DMS53 treated with DMSO at 0.1 percent for 48 hours (cell line): Measurements from ENCODE around the gene SLC40A1.
A peak's percentile ranks its signal among the peaks of the same experiment; 100 is the strongest.

Experiments used
- DNase-seq: peaks from one replicate; lab custom pipeline; 2025; ENCODE audit not compliant: unreplicated experiment; lab: John Stamatoyannopoulos, UW

Gene SLC40A1, protein sequence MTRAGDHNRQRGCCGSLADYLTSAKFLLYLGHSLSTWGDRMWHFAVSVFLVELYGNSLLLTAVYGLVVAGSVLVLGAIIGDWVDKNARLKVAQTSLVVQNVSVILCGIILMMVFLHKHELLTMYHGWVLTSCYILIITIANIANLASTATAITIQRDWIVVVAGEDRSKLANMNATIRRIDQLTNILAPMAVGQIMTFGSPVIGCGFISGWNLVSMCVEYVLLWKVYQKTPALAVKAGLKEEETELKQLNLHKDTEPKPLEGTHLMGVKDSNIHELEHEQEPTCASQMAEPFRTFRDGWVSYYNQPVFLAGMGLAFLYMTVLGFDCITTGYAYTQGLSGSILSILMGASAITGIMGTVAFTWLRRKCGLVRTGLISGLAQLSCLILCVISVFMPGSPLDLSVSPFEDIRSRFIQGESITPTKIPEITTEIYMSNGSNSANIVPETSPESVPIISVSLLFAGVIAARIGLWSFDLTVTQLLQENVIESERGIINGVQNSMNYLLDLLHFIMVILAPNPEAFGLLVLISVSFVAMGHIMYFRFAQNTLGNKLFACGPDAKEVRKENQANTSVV

DNA sequence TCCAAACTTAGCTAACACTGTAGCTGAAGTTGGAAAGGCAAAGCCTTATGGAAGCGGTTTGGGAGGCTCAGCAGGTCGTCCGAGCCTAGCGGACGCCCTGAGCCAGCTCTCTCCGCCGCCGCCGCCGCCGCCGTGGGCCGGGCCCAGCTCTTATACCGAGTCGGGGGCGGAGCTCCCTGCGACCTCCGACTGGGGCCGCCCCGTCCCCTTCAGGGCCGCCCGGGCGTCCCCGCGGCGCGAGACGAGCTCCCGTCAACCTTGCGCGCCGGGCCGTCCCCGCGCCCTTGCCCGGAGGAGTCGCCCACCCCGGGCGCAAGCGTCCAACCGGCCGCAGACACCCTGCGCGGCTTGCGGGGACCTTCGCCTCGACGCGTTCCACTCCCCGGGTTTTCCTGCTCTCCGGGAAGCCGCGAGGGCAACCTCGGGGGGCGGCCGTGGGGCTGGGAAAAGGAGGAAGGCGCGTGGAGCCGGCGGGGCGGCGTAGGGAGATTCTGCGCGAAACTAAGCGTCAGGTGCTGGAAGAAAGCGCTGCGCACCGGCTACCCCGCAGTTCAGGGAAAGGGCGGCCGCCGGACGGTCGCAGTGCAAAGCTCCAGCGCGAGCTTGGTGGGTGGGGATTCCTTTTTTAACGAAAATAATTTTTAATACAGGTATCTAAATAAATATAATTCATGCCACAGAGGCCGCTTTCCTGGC lies at the start of gene SLC40A1:
TSS of gene SLC40A1 (minus strand) at position 129 of the 696 bp plus-strand sequence. CDS start 326 bp downstream, outside the sequence.
- peak; percentile 84 for DNase-seq

DNA sequence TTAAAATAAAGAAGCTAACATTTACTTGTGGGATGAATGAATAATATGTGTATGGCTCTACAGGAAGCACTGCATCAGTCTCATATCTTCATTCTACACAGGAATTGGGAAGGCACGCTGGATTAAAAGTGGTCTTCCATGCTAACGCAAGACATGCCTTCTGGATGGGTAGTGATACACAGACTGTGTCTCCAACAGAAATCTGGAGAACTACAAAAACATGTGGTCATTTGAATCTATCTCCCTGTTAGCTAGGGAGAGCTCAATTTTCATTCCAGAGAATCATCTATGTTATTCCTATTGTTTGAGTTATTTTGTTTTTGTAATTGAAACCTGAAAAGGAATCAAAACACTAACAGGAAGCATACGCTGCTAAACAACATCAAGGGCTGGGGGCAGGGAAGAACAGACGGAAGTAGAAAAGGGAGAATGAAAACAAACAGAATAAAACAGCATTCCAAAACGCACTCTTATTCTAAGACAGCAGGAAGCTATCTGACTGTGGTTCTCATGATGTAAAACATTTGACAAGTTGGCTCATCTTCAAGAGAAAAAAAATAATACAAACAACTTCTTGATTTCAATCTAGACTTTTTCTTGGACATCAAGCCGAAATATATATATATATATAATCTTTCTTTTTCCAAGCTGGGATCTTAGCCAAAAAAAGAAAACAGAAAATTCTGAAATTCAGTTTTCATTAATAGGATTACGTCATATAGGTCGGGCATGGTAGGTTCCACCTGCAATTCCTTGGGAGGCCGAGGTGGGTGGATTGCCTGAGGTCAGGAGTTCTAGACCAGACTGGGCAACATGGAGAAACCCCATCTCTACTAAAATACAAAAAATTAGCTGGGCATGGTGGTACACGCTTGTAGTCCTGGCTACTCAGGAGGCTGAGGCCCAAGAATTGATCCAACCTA lies 49.2 kb upstream of the SLC40A1 start:
- no peak for DNase-seq

DNA sequence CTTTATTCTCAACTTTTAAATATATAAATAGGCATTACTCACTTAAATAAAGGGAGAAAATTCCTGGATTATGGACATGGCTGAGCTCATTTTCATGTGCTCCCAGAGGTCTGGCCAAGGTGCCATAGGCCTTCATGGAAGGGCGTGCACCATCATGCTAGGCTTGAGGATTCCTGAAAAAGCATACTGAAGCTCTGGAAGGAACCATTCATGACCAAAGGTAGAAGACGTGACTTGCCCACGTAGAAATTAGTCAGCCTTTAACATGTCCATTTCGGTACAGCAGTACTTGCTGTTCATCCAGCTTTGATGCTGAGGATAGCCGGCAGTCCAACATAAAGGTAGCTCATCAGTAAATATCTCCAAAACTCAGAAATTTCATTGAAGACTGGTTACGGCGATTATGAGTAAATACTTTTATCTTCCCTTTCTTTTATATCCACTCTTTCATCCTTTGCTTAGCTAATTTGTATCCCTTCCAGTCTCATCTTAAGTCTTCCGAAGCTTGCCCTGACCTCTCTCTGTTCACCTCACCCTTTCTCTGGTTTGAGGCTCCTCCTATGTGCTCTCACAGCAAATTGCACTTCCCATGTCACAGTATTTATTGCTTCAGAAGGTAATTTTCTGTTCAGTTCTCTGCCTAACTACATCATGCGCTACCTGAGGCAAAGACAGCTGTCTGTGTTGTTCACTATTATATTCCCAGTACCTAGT lies 48.4 kb upstream of the SLC40A1 start:
- no peak for DNase-seq

DNA sequence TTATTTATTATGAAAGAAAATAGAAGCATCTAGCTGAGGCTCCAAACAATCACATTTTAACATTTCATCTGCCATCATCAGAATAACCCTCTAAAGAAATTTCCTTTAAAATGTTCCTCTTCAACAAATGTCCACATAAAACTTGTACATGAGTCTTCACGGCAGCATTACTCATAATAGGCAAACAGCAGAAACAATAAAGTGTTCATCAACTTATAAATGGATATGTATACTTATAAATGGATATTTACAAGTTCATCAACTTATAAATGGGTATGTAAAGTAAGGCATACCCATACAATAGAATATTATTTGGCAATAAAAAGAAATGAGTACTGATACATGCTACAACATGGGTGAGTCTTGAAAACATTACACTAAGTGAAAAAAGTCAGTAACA lies 47.2 kb upstream of the SLC40A1 start:
- DNase-seq: no peak

DNA sequence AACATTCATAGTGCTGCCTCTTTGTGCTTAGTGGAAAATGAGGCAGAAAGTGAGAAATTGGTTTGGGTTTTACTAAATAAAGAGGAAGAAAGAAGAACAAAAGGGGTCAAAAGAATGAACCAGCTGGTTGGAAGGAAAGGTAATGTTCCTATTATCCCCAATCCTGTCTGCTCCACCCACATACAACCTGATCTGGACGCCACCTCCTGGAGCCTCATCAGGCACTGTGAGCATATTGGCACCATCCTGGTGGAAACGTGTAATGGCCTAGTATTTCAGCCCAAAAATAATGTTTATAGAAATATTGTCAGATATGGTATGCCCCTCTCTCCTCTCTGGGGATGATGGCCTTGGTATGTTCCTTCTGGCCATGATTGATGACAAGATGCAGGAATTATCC lies 45.0 kb upstream of the SLC40A1 start:
- no peak for DNase-seq

DNA sequence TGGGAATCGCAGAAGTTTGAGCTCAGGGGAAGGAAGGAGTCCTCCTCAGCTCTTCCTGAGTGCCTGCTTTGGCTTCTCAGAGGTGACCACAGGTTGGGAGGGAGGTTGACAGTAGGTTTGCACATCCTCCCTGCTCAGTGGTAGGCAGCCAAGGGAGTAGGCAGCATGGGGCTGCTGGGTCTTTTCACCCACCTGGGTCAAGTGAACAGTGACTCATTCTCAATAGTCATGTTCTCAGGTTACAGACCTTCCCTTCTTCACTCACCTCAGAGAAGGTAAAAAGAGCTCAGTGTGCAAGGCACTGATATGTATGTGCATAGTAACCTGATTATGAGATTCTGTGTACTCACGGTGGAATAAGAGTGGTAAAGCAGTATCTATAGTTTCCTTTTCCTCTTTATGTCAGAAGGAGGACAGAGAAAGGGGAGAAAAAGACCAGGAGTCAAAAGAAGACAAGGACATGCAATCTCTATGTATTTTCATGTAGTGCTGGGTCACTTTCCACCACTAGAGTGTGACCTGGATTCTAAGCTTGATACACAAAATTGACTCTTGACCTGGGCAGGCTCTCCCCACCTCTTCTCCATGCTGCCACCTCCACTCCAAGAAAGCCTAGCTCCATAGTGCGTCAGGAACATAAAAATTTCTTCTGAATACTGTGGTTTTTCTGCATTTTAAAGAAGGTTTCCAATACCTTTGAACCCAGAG lies 44.2 kb upstream of the SLC40A1 start:
- DNase-seq: peak; percentile 89

DNA sequence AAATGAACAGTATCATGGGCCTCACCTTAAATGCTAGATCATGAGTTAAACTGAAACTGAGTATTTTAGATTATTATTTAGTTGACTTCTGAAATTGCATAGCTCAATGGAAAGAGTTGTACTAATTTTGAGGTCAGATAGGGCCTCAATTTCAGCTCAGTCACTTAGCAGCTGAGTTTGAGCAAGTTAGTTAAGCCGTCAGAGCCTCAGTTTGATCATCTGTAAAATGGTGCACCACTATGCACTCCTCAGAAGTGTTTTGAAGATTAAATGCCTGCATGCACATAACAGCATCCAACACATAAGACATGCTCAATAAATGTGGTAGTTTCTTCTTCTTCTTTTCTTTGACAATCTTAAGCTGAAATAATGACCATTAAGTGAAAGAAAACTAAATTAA lies 42.5 kb upstream of the SLC40A1 start:
- DNase-seq: no peak

DNA sequence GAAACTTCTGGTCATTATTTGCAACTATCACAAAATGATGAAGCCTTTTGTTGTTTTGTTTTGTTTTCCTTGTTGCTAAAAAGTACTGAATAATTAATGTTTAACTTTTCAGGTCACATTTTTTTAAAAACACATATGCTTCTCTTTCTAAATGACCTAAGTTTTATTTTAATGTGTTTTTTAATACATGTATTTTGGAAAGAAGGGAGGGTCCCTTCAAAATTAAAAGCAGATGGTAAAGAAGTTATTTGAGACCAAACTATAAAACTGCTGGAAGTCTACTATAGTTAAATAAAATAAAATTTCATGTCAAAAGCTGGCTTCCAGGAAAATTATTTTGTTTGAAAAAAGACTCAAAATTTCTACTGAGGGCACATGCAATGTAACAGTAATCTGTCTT lies 41.2 kb upstream of the SLC40A1 start:
- no peak for DNase-seq

DNA sequence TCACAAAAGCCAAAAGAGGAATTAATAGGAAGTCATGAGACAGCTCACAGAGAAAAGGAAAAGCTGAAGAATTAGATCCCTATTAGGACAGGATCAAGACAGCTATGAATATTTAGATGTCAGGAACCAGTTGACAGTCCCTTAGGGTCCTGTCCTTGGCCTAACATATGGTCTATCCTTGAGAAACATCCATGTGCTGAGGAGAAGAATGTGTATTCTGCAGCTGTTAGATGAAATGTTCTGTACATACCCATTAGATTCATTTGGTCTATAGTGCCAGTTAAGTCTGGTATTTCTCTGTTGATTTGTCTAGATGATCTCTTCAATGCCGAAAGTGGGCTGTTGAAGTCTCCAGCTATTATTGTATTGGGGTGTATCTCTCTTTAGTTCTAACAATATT lies 37.6 kb upstream of the SLC40A1 start:
- DNase-seq: no peak

DNA sequence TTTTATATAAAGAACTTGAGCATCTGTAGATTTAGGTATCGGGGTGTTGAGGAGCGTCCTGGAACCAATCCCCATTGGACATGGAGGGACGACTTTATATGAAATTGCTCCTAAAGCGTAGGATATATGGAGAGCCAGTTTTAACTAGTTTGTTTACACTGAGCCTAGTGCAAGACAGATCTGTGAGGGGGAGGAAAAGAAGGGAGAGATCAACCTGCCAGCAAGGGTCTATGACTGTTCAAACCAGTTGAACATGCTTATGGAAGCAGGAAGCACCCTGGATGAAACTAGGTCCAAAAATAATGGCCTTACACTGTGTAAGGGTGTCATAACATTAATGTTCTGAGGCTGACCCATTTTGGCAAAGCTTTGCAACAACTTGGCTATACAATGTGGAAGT lies 34.0 kb upstream of the SLC40A1 start:
- DNase-seq: no peak

DNA sequence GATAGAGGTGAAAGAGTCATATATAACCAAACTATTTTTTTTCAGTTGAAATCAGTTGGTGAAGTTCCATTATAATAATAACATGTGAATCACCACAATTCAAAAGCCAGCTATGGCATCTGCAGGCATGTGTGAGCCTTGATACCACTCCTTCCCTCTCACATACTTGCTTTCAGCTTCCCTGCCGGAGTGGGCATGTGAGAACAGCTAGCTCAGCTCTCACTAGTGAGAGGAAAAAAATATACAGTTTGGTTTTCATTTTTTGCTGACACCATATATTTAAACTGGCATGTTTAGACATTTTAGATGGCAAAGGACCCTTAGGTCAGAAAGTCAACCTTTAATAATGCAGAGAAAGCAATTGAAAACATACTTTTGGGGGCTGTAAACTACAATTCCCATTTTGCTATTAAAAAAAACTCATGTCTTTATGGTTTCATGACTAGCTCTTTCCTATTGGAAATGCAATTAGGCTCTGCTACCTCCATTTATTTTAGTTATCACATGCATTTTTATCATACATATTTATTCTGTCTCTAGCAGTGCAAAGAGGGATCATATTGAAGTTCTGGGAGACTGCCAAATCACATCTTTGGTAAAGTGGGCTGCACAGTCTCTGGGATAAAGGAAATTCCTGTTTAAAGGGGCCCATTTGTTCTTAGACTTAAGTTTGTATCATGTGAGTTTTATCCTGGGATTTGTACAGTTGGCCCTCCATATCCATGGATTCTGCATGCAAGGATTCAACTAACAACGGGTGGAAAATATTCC lies 33.2 kb upstream of the SLC40A1 start:
- peak; percentile 27 for DNase-seq

DNA sequence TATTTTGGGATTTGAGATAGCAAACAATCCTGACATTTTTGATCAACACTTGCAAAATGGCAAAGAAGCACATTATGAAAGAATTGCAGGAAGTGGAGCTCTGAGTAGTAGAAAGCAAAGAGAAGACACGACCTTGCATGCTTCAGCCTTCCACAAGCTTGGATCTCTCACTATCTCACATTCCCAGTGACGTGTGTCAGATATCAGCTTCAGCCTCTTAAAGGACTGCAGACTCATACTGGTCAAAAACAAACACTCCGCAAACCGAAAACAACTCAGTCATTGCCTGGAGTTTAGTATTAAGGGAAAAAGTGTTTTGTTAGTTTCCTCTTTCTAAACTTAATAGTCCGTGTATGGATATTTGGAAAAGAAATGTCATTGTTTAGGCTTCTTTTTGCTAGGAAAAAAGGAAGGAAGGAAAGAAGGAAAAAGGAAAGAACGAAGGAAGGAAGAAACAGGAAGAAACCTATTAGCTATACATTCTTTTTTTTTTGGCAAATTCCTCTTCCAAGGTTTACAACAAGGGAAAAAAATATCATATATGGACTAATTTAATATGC lies 32.6 kb upstream of the SLC40A1 start:
- peak; percentile 56 for DNase-seq

DNA sequence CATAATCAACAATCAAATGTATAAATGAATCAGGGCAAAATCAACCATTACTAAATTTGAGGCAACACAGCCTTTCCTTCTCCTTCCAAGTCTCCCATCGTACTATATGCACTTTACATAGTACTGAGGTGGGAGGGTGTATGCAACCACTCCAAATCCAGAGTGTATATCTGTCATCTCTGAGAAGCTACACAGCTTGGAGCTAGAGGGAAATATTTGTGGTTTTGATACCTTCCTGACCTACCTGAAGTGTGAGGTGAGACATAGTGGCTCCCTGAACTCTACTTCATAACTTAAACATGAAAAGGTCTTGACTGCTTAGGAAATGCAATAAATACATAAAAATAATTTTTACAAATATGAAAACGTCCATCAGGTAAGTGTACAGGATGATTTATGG lies 30.1 kb upstream of the SLC40A1 start:
- DNase-seq: no peak

DNA sequence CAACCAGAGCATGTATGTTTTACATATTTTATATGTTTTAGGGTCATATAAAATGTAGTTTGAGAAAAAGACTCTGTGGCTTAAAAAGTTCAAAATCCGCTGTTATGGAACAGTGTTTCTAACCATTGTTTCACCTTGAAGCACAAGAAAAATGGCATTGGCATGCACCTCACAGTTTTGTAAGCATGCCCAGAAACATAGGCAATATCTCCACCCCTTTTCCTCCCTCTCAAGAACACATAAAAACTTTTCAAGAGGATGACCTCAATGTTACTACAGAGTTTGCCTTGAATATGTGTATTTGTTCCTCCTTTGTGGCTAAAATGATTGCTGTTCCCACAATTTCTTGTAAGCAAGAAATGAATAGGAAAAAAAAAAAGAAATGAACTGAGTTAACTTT lies 29.3 kb upstream of the SLC40A1 start:
- no peak for DNase-seq

DNA sequence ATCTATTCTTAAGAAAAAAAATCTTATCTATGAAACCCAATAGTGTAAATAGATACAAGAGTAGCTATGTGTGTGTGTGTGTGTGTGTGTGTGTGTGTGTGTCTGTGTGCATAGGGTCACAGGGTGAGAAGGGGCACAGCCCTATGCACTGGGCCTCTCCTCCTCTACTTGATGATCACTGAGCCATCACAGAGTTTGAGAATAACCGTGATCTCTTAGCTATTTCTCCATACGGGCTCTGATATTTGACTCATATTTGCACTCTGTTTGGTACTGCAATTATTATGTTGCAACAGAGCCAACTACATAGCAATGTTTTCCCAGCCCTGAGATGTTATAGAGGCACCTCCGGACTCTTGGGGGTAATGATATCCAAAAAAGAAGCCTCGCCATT lies 28.8 kb upstream of the SLC40A1 start:
- no peak for DNase-seq

DNA sequence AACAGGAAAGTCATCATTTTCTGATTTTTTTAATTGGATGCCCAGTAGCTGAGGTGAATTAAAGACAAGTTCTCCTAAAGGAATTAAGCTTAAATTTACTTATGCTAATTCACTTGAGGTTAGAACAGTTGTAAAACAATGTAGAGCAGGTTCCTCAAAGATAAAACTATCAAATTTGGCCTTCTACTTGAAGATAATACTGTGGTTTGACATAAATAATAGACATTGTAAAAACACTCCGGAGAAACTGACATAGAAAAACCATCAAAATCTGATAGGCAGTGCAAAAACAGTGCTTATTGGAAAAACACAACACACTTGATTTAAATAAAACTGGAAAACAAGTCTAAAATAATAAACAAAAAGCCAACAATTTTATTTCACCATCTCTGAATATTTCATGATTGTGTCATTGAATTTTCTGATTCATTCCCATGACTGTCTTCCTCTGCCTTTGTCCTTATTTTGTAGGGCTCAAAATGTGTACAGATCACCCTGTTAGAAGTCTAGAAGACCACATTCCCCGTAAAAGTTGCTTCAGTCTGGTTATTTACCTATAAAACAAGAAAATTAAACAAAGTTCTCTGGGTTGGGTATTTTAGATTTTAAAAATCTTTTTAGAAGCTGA lies 28.3 kb upstream of the SLC40A1 start:
- DNase-seq: no peak

DNA sequence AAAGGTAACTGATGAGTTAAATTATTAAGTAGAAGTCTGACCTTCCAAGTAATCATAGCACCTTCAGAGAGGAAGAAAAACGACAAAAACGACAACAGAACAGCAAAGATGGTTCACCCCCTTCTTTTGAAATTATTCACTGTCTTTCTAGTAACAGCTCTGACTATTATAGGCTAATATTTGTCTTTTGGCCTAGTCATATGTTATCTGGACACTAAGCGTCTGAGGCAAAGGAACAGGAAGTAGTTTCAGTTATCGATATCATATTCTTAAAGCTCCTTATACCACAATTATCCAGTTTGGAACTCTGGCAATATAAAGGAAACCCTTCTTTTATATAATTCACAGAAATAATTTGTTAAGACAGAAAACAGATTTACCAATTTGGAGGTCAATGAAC lies 27.6 kb upstream of the SLC40A1 start:
- no peak for DNase-seq

DNA sequence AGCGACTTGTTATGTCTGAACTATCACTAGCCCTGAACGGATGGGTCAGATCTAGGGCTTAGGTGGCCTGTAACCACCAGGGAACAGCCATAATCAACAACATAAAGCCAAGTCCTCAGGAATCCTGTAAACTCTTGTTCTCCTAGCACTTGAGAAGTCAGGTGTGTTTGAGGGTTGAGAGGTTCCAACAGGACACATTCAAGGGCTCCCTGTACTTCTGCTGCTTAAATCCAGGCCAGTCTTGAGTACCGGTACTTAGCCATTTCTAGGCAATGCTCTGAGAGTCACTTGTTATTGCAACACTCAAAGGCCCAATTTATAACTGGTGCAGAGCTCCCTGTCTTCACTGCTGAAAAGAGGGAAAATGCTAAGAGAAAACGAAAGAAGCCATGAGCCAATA lies 21.6 kb upstream of the SLC40A1 start:
- no peak for DNase-seq
